ENCODE results near the gene ACADS. TPM values are rescaled to one million over a fixed set of nuclear protein-coding genes. Genes with fewer than 3 reads are reported as not detected.

ACADS gene
- total and polyA plus RNA-seq, 11 donors, result 56.7 to 213 (median 78.8) TPM

DNA sequence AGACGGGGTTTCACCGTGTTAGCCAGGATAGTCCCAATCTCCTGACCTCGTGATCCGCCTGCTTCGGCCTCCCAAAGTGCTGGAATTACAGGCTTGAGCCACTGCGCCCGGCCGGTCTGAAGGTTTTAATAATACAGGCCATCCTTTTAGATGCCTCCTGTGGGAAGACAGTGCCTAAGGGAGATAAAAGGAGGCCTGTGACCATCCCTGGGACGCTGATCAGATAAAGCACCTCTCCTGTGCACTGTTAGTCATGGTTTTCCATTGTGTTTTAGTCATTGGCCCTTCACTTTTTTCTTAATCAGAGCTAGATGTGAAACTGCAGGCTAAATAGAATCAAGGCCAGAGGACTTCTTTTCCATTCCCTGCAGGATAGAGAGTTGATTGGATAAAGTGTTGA lies 7.6 kb upstream of the ACADS start:
- WGBS, 4 donors, result 94 to 96% (median 94%) methylated on average over 9 of the region's 9 CpGs
- no peaks in the 10 kb centered on the region for H3K27me3 ChIP-seq
- TF ChIP-seq, protein P1, sequence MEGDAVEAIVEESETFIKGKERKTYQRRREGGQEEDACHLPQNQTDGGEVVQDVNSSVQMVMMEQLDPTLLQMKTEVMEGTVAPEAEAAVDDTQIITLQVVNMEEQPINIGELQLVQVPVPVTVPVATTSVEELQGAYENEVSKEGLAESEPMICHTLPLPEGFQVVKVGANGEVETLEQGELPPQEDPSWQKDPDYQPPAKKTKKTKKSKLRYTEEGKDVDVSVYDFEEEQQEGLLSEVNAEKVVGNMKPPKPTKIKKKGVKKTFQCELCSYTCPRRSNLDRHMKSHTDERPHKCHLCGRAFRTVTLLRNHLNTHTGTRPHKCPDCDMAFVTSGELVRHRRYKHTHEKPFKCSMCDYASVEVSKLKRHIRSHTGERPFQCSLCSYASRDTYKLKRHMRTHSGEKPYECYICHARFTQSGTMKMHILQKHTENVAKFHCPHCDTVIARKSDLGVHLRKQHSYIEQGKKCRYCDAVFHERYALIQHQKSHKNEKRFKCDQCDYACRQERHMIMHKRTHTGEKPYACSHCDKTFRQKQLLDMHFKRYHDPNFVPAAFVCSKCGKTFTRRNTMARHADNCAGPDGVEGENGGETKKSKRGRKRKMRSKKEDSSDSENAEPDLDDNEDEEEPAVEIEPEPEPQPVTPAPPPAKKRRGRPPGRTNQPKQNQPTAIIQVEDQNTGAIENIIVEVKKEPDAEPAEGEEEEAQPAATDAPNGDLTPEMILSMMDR (IDR thresholded peaks at IDR 0.05), result no peak
- DNase-seq (no peak), ATAC-seq (no peak)
- peaks cover 9 to 99% (median 90%) of the 10 kb centered on the region in 9 donors for H3K36me3 ChIP-seq
- no peak overlapping the region for H3K27ac ChIP-seq
- H3K4me1 ChIP-seq, result peaks cover 0 to 38% (median 9%) of the 10 kb centered on the region in 12 donors
- H3K4me3 ChIP-seq, result no peak overlapping the region
- H3K9me3 ChIP-seq, result no peaks in the 10 kb centered on the region
- intact Hi-C loops (cut with DNase I), result loop anchor here in 2 of 10 donors (10.0 kb wide), 1 partner anchor 257 kb away; the partner anchor contains the start of gene HNF1A (in 2 of the 2)

DNA sequence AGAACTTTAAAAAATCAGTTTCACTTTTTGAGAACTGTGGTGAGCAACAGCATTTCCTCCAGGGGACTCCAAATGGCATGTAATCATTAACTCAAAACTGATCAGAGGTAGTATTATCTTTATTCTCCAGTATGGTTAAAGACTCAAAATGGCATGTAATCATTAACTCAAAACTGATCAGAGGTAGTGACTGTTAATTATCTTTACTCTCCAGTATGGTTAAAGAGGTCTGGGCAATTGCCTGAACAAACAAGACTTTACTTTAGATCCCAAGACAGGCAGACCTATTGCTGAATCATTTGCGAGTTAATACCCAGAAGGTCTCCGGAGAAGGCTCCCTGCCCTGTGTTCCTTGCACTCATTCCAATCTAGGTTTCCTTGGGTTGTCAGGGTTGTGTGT lies 6.6 kb upstream of the ACADS start:
- DNase-seq (no peak), ATAC-seq (no peak)
- TF ChIP-seq, protein P1 (IDR thresholded peaks at IDR 0.05), result no peak
- no peak for TF ChIP-seq POLR2A (IDR thresholded peaks at IDR 0.05)
- Histone ChIP-seq H3K4me1 (peaks cover 0 to 30% (median 2%) of the 10 kb centered on the region in 12 donors), H3K4me3 (no peak overlapping the region), H3K27me3 (no peaks in the 10 kb centered on the region), H3K27ac (peak overlapping the region in 1 of 12 donors; percentile 21), H3K9me3 (no peaks in the 10 kb centered on the region), H3K36me3 (peaks cover 9 to 100% (median 96%) of the 10 kb centered on the region in 9 donors)
- 90 to 96% (median 94%) methylated on average over 2 of the region's 2 CpGs for WGBS, 4 donors
- intact Hi-C loops (cut with DNase I), result loop anchor here in 2 of 10 donors (10.0 kb wide), 1 partner anchor 256 kb away; the partner anchor contains the start of gene HNF1A (in 2 of the 2)

DNA sequence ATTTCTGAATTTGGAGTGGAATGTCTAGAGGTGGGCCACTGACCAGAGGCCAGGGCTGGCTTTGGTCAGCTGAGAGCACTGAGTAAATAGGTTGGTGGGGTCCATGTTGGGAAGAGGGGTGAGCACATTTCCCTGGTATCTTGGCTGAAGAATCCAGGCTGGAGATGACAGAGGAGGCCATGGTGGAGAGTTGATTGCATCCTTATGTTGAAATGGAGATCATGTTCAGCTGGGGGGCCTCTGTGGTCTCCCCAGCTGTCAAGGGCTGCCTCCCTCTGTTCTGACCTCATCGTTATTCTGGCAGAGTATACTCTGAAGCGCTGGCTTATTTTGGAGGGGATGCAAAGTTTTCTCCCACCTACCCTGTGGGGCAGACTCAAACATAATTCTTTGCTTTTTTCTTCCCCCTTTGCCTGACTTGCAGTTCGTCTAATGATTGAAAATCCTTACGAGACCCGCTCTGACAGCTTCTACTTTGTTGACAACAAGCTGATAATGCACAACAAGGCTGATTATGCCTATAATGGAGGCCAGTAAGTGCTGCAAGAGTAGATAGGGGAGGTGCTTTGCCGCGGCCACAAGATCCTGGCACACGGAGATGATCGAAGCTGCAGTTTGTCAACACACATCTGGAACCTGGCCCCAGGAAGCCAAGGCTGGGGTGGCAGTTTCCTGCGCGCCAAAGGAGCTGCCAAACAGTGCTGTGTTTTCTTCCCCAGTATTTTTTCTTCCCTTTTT lies 6.0 kb upstream of the ACADS start:
- H3K4me3 ChIP-seq, result no peak overlapping the region
- H3K9me3 ChIP-seq, result no peaks in the 10 kb centered on the region
- H3K27me3 ChIP-seq, result no peaks in the 10 kb centered on the region
- H3K27ac ChIP-seq, result peak overlapping the region in 4 of 12 donors; percentile 39 to 78 (median 58)
- no peak for TF ChIP-seq POLR2A (IDR thresholded peaks at IDR 0.05)
- TF ChIP-seq, protein P1 (IDR thresholded peaks at IDR 0.05), result no peak
- WGBS, 4 donors, result 72 to 81% (median 77%) methylated on average over 11 of the region's 11 CpGs
- peaks cover 9 to 98% (median 90%) of the 10 kb centered on the region in 9 donors for H3K36me3 ChIP-seq
- intact Hi-C loops (cut with DNase I), result loop anchor here in 3 of 10 donors (10.0 kb wide), 2 partner anchors 185 to 255 kb away; partner anchors contain the start of genes SPPL3 (in 3 of the 3) and HNF1A (in 2 of the 3)
- peak in 2 of 4 donors; percentile 23 to 30 for ATAC-seq
- no peak for DNase-seq
- H3K4me1 ChIP-seq, result peaks cover 0 to 31% (median 2%) of the 10 kb centered on the region in 12 donors

Measured in heart left ventricle (tissue), 16 donors.